Muscle layer of colon (tissue), 2 donors: Measurements from ENCODE around the gene SHROOM2.

Experiments
- H3K27ac ChIP-seq: one replicate; pipeline ENCODE4 v1.7.0; 2013; ENCODE audit warnings: low read depth, mild to moderate bottlenecking, low read length, moderate library complexity
- H3K27me3 ChIP-seq, 2 donors: one replicate each; pipeline ENCODE4 v1.7.0; 2013; ENCODE audit warnings: low read length in 2 of 2, mild to moderate bottlenecking in 2 of 2; ENCODE audit not compliant: insufficient read depth in 2 of 2, control insufficient read depth in 1 of 2
- H3K36me3 ChIP-seq: one replicate; pipeline ENCODE4 v1.7.0; 2013; ENCODE audit warnings: mild to moderate bottlenecking, low read length; ENCODE audit not compliant: insufficient read depth
- H3K4me1 ChIP-seq: one replicate; pipeline ENCODE4 v1.7.0; 2013; ENCODE audit warnings: mild to moderate bottlenecking, low read length; ENCODE audit not compliant: insufficient read depth
- H3K4me3 ChIP-seq, 2 donors: one replicate each; pipeline ENCODE4 v1.7.0; 2013; ENCODE audit warnings: low read length in 2 of 2, low read depth in 1 of 2, mild to moderate bottlenecking in 1 of 2, moderate library complexity in 1 of 2
- H3K9ac ChIP-seq: one replicate; pipeline ENCODE4 v1.7.0; 2013; ENCODE audit warnings: low read length
- H3K9me3 ChIP-seq: one replicate; pipeline ENCODE4 v1.7.0; 2013; ENCODE audit warnings: mild to moderate bottlenecking, low read length
- donor health status: abdominal sarcoma.
- donor health status: Adenocarcinoma of cecum.

Gene SHROOM2

GRCh38 chrX:9884031-9884779, 98.0 kb downstream of the SHROOM2 start:
- Histone ChIP-seq H3K36me3 (no peaks in the 10 kb centered on the region), H3K9ac (no peak overlapping the region), H3K27ac (no peak overlapping the region), H3K4me3 (no peak overlapping the region), H3K27me3 (peaks cover 0 to 4% of the 10 kb centered on the region in 2 donors), H3K9me3 (no peaks in the 10 kb centered on the region), H3K4me1 (no peaks in the 10 kb centered on the region)

GRCh38 chrX:9885150-9885549, 98.9 kb downstream of the SHROOM2 start:
- Histone ChIP-seq H3K27ac (no peak overlapping the region), H3K36me3 (no peaks in the 10 kb centered on the region), H3K4me3 (no peak overlapping the region), H3K27me3 (peaks cover 0 to 4% of the 10 kb centered on the region in 2 donors), H3K9ac (no peak overlapping the region), H3K4me1 (no peaks in the 10 kb centered on the region), H3K9me3 (no peaks in the 10 kb centered on the region)

- Histone ChIP-seq H3K36me3 (no peaks in the 10 kb centered on the region), H3K4me1 (no peaks in the 10 kb centered on the region), H3K27me3 (peaks cover 0 to 9% of the 10 kb centered on the region in 2 donors), H3K27ac (no peak overlapping the region), H3K9ac (no peak overlapping the region), H3K9me3 (no peaks in the 10 kb centered on the region), H3K4me3 (no peak overlapping the region)
Observed at GRCh38 chrX:9887659-9888297, 101.5 kb downstream of the SHROOM2 start.

- Histone ChIP-seq H3K4me3 (no peak overlapping the region), H3K9ac (no peak overlapping the region), H3K36me3 (no peaks in the 10 kb centered on the region), H3K27ac (no peak overlapping the region), H3K4me1 (no peaks in the 10 kb centered on the region), H3K27me3 (peaks cover 0 to 9% of the 10 kb centered on the region in 2 donors), H3K9me3 (no peaks in the 10 kb centered on the region)
Observed at GRCh38 chrX:9888953-9889470, 102.8 kb downstream of the SHROOM2 start.

GRCh38 chrX:9890681-9891091, 104.5 kb downstream of the SHROOM2 start:
- Histone ChIP-seq H3K36me3 (no peaks in the 10 kb centered on the region), H3K27me3 (peaks cover 0 to 9% of the 10 kb centered on the region in 2 donors), H3K9me3 (no peaks in the 10 kb centered on the region), H3K27ac (no peak overlapping the region), H3K4me3 (no peak overlapping the region), H3K9ac (no peak overlapping the region), H3K4me1 (no peaks in the 10 kb centered on the region)

- Histone ChIP-seq H3K4me1 (no peaks in the 10 kb centered on the region), H3K27ac (no peak overlapping the region), H3K4me3 (no peak overlapping the region), H3K27me3 (peaks cover 0 to 4% of the 10 kb centered on the region in 2 donors), H3K9ac (no peak overlapping the region), H3K36me3 (no peaks in the 10 kb centered on the region), H3K9me3 (no peaks in the 10 kb centered on the region)
Observed at GRCh38 chrX:9895225-9895912, 109.1 kb downstream of the SHROOM2 start.

- Histone ChIP-seq H3K9ac (no peak overlapping the region), H3K27me3 (no peaks in the 10 kb centered on the region), H3K9me3 (no peaks in the 10 kb centered on the region), H3K4me1 (no peaks in the 10 kb centered on the region), H3K36me3 (no peaks in the 10 kb centered on the region), H3K27ac (no peak overlapping the region), H3K4me3 (no peak overlapping the region)
Observed at GRCh38 chrX:9897761-9898161, 111.5 kb downstream of the SHROOM2 start.

GRCh38 chrX:9899640-9900111, 113.4 kb downstream of the SHROOM2 start:
- Histone ChIP-seq H3K4me1 (no peaks in the 10 kb centered on the region), H3K4me3 (no peak overlapping the region), H3K27me3 (no peaks in the 10 kb centered on the region), H3K36me3 (no peaks in the 10 kb centered on the region), H3K27ac (no peak overlapping the region), H3K9me3 (no peaks in the 10 kb centered on the region), H3K9ac (no peak overlapping the region)

- Histone ChIP-seq H3K9me3 (no peaks in the 10 kb centered on the region), H3K36me3 (no peaks in the 10 kb centered on the region), H3K4me3 (no peak overlapping the region), H3K9ac (no peak overlapping the region), H3K27me3 (no peaks in the 10 kb centered on the region), H3K4me1 (no peaks in the 10 kb centered on the region), H3K27ac (no peak overlapping the region)
Observed at GRCh38 chrX:9902656-9903055, 116.4 kb downstream of the SHROOM2 start.

GRCh38 chrX:9903146-9903545, 116.9 kb downstream of the SHROOM2 start:
- H3K36me3 ChIP-seq, result no peaks in the 10 kb centered on the region

GRCh38 chrX:9905288-9905687, 119.1 kb downstream of the SHROOM2 start:
- Histone ChIP-seq H3K4me3 (no peak overlapping the region), H3K27me3 (no peaks in the 10 kb centered on the region), H3K9me3 (no peaks in the 10 kb centered on the region), H3K36me3 (no peaks in the 10 kb centered on the region), H3K4me1 (no peaks in the 10 kb centered on the region), H3K27ac (no peak overlapping the region), H3K9ac (no peak overlapping the region)

More at GRCh38 chrX:9903146-9903545, 116.9 kb downstream of the SHROOM2 start:
- no peak overlapping the region for H3K27ac ChIP-seq
- no peaks in the 10 kb centered on the region for H3K9me3 ChIP-seq
- no peak overlapping the region for H3K9ac ChIP-seq
- H3K27me3 ChIP-seq, result no peaks in the 10 kb centered on the region
- H3K4me3 ChIP-seq, result no peak overlapping the region
- no peaks in the 10 kb centered on the region for H3K4me1 ChIP-seq
